DND-41 (cell line): Measurements from ENCODE around the gene TBPL2.

ENCODE experiments used
- ATAC-seq: fragments of 200-7000 bp; cut with Tn5 transposase; 3 replicates; pipeline ENCODE4 v1.9.1; 2021; ENCODE audit warnings: low read depth; ENCODE audit not compliant: insufficient read depth
- DNase-seq: peaks from one replicate; pipeline ENCODE4 v3.0.0-alpha.2; 2020
- H2AFZ ChIP-seq: 2 replicates; pipeline ENCODE4 v1.6.0; 2012; ENCODE audit warnings: low read depth, low read length
- H3K27ac ChIP-seq: 2 replicates; pipeline ENCODE4 v1.5.1; 2012; ENCODE audit warnings: low read length, inconsistent platforms
- H3K27me3 ChIP-seq: fragments of 200-600 bp; sonication (generic); 2 replicates; pipeline ENCODE4 v1.6.0; 2012; ENCODE audit warnings: low read length, mild to moderate bottlenecking, inconsistent platforms; ENCODE audit not compliant: insufficient read depth, poor library complexity
- H3K36me3 ChIP-seq: 2 replicates; pipeline ENCODE4 v1.5.1; 2012; ENCODE audit warnings: low read length, inconsistent platforms; ENCODE audit not compliant: insufficient read depth
- H3K4me1 ChIP-seq: 2 replicates; pipeline ENCODE4 v1.5.1; 2012; ENCODE audit warnings: mild to moderate bottlenecking, low read length; ENCODE audit not compliant: insufficient read depth
- H3K4me2 ChIP-seq: 2 replicates; pipeline ENCODE4 v1.6.0; 2012; ENCODE audit warnings: mild to moderate bottlenecking, moderate library complexity, low read length, inconsistent platforms; ENCODE audit not compliant: insufficient read depth
- H3K4me3 ChIP-seq, 2 experiments: fragments of 200-600 bp in 1 of 2; shearing (Covaris generic) in 1 of 2; 2 replicates each; pipeline ENCODE4 v1.5.1; 2012 to 2016; ENCODE audit warnings: inconsistent platforms in 2 of 2, low read length in 2 of 2, mild to moderate bottlenecking in 2 of 2, low read depth in 1 of 2, moderate library complexity in 1 of 2
- H3K79me2 ChIP-seq: 2 replicates; pipeline ENCODE4 v1.6.0; 2012; ENCODE audit warnings: low read length, inconsistent platforms; ENCODE audit not compliant: insufficient read depth
- H3K9ac ChIP-seq: 2 replicates; pipeline ENCODE4 v1.6.0; 2012; ENCODE audit warnings: low read depth, mild to moderate bottlenecking, inconsistent platforms, low read length, moderate library complexity
- H3K9me3 ChIP-seq: 2 replicates; pipeline ENCODE4 v1.5.1; 2012; ENCODE audit warnings: low read length, moderate library complexity, mild to moderate bottlenecking, inconsistent platforms; ENCODE audit not compliant: insufficient read depth, severe bottlenecking
- H4K20me1 ChIP-seq: 2 replicates; pipeline ENCODE4 v1.6.0; 2012; ENCODE audit warnings: low read length; ENCODE audit not compliant: insufficient read depth
- EZH2 ChIP-seq: IDR thresholded peaks from 3 replicates; pipeline ENCODE4 v1.6.1; 2012; ENCODE audit warnings: borderline replicate concordance, low read depth, mild to moderate bottlenecking, moderate library complexity, low read length, inconsistent platforms; ENCODE audit not compliant: severe bottlenecking
- TF ChIP-seq, protein P1 (sequence below): IDR thresholded peaks from 2 replicates; pipeline ENCODE4 v1.5.1; 2012; ENCODE audit warnings: borderline replicate concordance, low read length, moderate library complexity, mild to moderate bottlenecking; ENCODE audit not compliant: poor library complexity, severe bottlenecking; ENCODE audit errors: extremely low read depth

TBPL2 gene

DNA sequence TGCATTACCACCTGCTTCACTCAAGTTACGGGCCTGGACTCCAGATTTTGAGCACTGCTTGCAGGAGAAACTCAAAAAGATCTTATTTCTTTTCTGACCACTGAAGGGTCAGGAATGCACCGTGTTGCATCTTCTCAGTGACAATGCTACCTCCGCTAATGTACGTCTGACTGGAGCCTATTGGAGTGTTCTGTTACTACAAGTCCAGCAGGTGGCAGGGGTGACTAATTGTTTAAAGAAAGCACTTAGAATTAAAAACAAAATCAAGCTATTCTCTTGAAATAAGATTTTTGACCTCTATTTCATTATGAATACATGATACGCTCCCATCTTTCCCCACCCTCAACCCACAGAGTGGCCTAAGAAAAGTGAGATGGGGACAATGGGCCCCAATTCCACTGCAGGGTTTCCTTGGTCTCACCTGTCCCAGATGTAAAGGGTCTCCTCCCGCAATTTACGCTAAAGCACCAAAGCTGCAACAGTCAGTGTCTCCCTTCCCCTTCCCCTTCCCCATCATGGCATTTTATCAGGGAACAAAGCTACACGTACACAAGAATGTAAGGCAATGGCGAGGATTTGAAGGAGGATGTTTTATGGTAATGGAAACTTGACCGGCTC is 2.2 kb downstream of the TBPL2 start:
- Histone ChIP-seq H3K4me3 (no peak overlapping the region), H3K9ac (no peak overlapping the region), H4K20me1 (peaks cover 3% of the 10 kb centered on the region; the same call in 1 of the 2 replicates), H3K4me1 (peaks cover 20% of the 10 kb centered on the region), H3K4me2 (no peak overlapping the region), H3K27ac (no peak overlapping the region), H3K9me3 (no peaks in the 10 kb centered on the region), H3K79me2 (no peaks in the 10 kb centered on the region), H3K36me3 (no peaks in the 10 kb centered on the region), H2AFZ (no peak overlapping the region), H3K27me3 (no peaks in the 10 kb centered on the region)
- ATAC-seq (peak; percentile 38; the same call in 1 of the 3 replicates), DNase-seq (peak; percentile 14)
- TF ChIP-seq EZH2, result no peak
- TF ChIP-seq, protein P1, sequence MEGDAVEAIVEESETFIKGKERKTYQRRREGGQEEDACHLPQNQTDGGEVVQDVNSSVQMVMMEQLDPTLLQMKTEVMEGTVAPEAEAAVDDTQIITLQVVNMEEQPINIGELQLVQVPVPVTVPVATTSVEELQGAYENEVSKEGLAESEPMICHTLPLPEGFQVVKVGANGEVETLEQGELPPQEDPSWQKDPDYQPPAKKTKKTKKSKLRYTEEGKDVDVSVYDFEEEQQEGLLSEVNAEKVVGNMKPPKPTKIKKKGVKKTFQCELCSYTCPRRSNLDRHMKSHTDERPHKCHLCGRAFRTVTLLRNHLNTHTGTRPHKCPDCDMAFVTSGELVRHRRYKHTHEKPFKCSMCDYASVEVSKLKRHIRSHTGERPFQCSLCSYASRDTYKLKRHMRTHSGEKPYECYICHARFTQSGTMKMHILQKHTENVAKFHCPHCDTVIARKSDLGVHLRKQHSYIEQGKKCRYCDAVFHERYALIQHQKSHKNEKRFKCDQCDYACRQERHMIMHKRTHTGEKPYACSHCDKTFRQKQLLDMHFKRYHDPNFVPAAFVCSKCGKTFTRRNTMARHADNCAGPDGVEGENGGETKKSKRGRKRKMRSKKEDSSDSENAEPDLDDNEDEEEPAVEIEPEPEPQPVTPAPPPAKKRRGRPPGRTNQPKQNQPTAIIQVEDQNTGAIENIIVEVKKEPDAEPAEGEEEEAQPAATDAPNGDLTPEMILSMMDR, result peak; percentile 55

DNA sequence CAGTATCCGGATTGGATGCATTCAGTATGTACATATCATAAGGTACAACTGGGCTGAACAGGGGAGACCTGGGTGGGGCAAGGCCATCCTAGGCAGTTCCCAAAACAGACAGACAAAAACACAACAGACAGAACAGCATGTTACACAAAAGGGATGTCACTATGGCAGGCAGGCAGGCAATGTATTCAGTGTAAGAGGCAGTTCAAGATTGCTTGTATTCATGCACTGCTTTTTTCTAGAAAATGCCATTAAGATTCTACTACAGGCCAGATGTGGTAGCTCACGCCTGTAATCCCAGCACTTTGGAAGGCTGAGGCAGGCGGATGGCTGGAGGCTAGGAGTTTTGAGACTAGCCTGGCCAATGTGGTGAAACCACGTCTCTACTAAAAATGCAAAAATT is 3.5 kb downstream of the TBPL2 start:
- H2AFZ ChIP-seq, result no peak overlapping the region
- no peak overlapping the region for H3K4me2 ChIP-seq
- TF ChIP-seq EZH2, result no peak
- DNase-seq (no peak), ATAC-seq (no peak)
- H4K20me1 ChIP-seq, result peaks cover 3% of the 10 kb centered on the region; the same call in 1 of the 2 replicates
- no peak overlapping the region for H3K4me3 ChIP-seq
- no peaks in the 10 kb centered on the region for H3K27me3 ChIP-seq
- H3K9ac ChIP-seq, result no peak overlapping the region
- no peaks in the 10 kb centered on the region for H3K36me3 ChIP-seq
- H3K9me3 ChIP-seq, result no peaks in the 10 kb centered on the region
- peaks cover 20% of the 10 kb centered on the region for H3K4me1 ChIP-seq
- H3K27ac ChIP-seq, result no peak overlapping the region
- no peaks in the 10 kb centered on the region for H3K79me2 ChIP-seq

DNA sequence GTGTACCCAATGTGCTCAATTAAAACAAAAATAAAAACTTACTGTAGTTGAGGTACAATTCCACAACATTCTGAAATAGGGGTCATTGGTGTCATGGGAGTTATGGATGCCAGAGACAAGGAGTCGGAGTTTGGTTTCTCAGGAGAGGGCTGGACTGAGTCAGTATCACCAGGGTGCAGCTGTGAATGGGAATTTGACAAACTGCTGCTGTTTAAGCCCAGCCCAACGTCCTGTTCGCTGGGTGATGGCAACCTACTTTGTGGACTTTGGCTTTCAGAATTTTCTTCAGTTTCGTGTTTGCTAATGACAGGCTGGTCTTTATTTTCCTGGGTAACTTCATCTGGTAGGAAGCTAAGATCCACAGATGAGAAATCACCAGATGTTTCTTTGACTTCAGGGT is 3.9 kb downstream of the TBPL2 start:
- Histone ChIP-seq H3K4me3 (no peak overlapping the region), H3K36me3 (no peaks in the 10 kb centered on the region), H3K27ac (no peak overlapping the region), H3K79me2 (no peaks in the 10 kb centered on the region), H2AFZ (no peak overlapping the region), H4K20me1 (peaks cover 3% of the 10 kb centered on the region; the same call in 1 of the 2 replicates), H3K4me1 (peaks cover 20% of the 10 kb centered on the region), H3K27me3 (no peaks in the 10 kb centered on the region), H3K9me3 (no peaks in the 10 kb centered on the region), H3K9ac (no peak overlapping the region), H3K4me2 (no peak overlapping the region)
- DNase-seq (no peak), ATAC-seq (no peak)
- TF ChIP-seq, protein P1, result no peak
- TF ChIP-seq EZH2, result no peak

DNA sequence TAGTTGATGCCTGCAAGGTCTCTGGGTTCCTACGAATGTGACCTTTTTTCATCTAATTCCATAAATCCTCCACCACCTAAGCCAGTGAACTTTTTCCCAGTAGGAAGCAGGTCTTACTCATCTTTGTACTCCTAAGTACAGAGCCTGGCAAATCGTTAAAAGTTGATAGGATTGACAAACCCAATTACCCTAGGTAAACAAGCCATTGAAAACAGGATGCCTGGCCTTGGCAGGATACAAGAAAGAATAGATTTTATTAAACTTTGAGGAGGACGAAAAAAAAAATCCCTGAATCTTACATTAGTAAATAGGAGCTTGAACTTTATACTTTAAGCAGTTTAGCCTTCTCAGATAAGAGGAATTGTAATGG is 5.6 kb downstream of the TBPL2 start:
- Histone ChIP-seq H2AFZ (no peak overlapping the region), H3K9me3 (no peaks in the 10 kb centered on the region), H3K9ac (no peak overlapping the region), H3K4me1 (peaks cover 20% of the 10 kb centered on the region), H3K27ac (no peak overlapping the region), H3K4me3 (no peak overlapping the region), H3K36me3 (no peaks in the 10 kb centered on the region), H3K27me3 (no peaks in the 10 kb centered on the region), H4K20me1 (peaks cover 3% of the 10 kb centered on the region; the same call in 1 of the 2 replicates), H3K79me2 (no peaks in the 10 kb centered on the region), H3K4me2 (peak overlapping the region; percentile 49; the same call in 1 of the 2 replicates)
- DNase-seq, result no peak
- TF ChIP-seq, protein P1, result no peak
- TF ChIP-seq EZH2, result no peak
- no peak for ATAC-seq
